Stimulated activated naive CD8-positive, alpha-beta T cell treated with anti-CD3 and anti-CD28 coated beads, Interleukin-15, Interleukin-2, amounts not matched to agents 100 U/mL and 50 U/mL, for 24 hours (primary cell): ENCODE data around the gene ARFGEF2.

Experiments used
- ATAC-seq: fragments of 150-1000 bp; cut with Tn5 transposase; one replicate; pipeline ENCODE4 v1.10.0; 2021
- DNase-seq: peaks from one replicate; pipeline ENCODE4 v3.0.0; 2021

ARFGEF2 gene

GRCh38 chr20:48899881-48900280 is 21.6 kb upstream of the ARFGEF2 start:
- ATAC-seq = no peak

GRCh38 chr20:48901326-48901725 is 20.2 kb upstream of the ARFGEF2 start:
- DNase-seq (no peak), ATAC-seq (no peak)

More at GRCh38 chr20:48899881-48900280, 21.6 kb upstream of the ARFGEF2 start:
- no peak for DNase-seq

- no peak for ATAC-seq
- no peak for DNase-seq
Observed at GRCh38 chr20:48903705-48904104, 17.8 kb upstream of the ARFGEF2 start.

DNA sequence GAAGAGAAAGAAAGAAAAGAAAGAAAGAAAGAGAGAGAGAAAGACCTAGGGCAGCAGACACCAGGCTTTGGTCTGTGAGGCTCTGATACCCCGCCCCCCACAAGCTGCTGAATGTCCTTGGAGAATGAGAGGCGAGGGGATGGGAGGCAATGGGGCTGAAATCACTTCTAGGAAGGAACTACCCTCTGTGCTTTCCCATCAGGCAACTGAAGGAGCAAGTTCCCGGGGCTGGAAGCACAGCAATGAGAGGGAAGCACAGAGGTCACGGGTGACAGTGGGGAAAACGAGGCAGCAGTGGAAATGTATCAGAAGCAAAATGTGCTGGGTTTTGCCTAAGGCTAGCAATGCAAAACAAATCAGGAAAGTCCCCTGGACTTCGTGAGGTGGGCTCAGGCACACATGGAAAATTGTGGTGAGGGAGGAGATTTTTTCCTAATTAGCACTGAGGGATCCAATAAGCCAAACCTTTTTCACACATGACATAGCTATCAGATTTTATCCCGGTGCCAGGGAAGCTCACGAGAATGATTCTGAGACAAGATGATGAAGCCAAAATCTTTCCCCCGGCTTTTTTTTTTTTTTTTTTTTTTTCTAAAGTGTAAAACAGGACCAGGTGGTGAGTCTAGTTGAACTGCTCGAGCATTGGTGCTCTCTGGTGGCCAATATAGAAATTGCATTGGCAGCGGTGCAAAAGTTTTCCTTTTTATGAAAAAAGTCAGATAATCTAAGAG is 16.8 kb upstream of the ARFGEF2 start:
- DNase-seq (peak; percentile 74), ATAC-seq (peak; percentile 57)

DNA sequence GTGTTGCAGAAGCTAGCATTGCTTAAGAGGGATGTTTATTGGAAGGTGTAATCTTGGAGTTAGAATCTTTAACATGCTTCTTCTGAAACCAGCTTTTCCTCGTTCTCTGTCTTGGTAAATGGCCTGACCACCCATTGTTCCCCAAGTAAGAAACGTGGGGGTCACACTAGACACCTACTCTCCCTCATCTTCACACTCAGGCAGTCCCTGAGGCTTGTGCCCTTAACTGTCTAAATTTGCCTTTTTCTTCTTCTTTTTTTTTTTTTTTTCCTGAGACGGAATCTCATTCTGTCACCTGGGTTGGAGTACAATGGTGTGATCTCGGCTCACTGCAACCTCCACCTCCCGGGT is 16.2 kb upstream of the ARFGEF2 start:
- no peak for DNase-seq
- no peak for ATAC-seq

DNA sequence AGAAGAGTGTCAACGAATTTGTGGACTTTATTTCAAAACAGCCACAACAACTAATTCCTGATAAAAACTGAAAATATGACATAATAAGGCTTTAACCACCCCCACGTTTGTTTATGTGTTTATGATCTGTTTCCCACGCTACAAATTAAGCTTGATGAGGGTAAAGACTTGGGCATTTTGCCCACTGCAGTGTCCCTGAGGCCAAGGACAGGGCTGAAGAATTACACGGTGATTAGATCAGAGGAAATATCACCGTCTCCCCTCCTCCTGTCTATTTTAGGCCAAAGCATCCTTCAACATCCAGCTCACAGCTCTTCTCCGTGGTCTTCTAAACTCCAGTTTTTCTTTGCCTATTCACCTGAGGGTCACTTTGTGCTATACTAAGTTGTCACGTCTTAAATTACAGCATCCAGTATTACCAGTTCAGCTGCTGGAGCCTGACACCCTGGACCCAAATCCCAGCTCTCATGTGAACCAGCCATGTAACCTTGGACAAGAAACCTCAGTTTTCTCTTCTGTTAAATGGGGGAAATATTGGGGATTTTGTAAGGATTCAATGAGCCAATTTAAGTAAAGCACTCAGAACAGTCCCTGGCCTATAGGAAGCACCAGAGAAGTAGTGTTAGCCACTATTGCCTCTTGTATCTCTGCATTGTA is 15.2 kb upstream of the ARFGEF2 start:
- DNase-seq (no peak), ATAC-seq (no peak)

DNA sequence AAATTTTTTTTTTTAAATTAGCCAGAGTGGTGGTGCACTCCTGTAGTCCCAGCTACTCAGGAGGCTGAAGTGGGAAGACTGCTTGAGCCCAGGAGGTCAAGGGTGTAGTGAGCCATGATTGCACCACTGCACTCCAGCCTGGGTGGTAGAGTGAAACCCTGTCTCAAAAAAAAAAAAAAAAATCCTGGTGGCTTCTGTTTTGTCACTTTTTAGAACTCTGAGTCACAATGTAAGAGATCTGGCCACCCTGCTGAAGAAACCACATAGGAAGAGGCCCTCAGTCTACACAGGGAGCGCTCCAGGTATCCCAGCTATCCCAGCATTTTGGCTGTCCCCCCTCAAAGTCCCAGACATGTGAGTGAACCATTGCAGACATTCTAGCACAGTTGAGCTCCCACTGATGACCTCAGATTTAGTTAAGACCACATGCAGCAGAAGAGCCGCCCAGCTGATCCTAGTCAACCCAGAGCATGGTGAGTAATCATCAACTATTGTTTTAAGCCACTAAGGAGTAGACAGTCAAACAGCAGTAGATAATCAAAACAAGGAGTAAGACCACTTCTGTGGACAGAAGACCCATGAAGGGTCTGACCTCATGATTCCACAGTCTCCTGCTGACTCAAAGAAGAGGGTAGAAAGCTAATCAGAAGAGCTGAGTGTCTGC is 12.7 kb upstream of the ARFGEF2 start:
- ATAC-seq = peak; percentile 13
- no peak for DNase-seq

DNA sequence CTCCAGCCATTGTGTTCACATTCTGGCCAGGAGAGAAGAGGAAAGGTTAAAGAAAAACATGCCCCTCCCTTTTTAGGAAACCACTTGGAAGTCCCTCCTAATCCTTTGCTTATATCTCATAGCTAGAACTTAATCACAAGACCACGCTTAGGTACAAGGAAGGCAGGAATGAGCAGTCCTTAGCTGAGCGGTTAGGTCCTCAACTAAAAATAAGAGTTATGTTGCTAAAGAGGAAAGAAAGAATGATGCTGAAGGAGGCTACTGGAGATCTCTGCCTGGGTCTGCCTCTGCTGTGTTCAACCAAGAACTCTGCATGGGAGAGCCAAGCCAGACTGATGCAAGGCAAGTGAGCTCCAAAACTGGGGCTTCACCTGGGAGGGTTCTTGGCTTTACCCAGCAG is 11.6 kb upstream of the ARFGEF2 start:
- ATAC-seq (no peak), DNase-seq (no peak)

- no peak for ATAC-seq
- no peak for DNase-seq
Observed at GRCh38 chr20:48910347-48910781, 11.1 kb upstream of the ARFGEF2 start.

GRCh38 chr20:48912065-48912464 is 9.4 kb upstream of the ARFGEF2 start:
- ATAC-seq (peak; percentile 25), DNase-seq (peak; percentile 12)

GRCh38 chr20:48916699-48917098 is 4.8 kb upstream of the ARFGEF2 start:
- no peak for ATAC-seq
- DNase-seq = no peak

GRCh38 chr20:48919336-48919881 is 2.1 kb upstream of the ARFGEF2 start:
- DNase-seq = no peak
- no peak for ATAC-seq

DNA sequence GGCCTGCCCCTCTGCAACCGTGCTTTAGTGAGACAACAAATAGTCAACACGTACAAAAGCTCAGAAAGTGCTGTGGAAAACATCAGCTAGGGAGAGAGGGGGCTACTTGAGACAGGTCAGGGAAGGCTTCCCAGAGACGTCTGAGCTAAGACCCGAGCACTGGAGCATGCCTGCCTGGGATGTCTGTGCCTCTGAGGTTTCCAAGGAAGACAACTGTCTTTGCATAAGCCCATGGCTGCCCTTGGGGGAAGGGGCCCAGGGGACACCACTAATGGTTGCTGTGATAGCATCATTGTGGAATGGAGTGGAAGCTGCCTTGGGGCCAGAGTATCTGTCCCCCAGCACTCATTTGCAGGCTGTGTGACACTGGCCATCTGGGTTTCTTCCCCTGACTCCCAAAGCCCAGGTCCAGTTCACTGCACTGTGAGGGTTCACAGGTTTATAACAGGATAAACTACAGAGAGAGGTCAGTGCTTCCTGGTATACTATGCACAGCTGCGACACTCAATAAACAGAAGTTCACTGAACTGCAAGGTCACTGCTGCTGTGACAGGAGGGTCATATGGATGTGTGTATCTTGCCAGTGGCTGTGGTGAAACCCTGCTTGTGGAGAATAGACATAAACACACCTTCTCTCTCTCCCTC is 1.5 kb upstream of the ARFGEF2 start:
- DNase-seq (no peak), ATAC-seq (no peak)

DNA sequence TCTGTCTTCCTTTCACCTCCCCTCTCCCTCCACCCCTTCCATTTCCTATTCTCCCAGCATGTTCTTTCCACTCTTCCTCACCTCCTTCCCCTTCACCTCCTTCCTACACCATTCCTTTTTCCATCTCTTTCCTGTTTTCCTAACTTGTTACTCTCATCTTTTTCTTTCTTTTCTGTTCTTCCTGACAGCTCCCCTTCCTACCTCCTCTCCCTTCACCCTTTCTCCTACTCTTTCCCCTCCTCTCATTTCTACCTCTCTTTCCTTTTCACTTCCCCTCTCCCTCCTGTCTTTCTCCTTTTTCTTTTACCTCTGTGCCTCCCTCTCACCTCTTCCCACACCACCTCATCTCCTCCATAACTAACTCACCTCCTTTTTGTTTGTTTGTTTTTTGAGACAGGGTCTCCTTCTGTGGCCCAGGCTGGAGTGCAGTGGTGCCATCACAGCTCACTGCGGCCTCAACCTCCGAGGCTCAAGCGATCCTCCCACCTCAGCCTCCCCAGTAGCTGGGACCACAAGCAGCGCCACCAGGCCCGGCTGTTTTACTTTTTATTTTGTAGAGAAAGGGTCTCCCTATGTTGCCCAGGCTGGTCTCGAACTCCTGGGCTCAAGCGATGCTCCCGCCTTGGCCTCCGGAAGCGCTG is 864 bp upstream of the ARFGEF2 start:
- no peak for ATAC-seq

DNA sequence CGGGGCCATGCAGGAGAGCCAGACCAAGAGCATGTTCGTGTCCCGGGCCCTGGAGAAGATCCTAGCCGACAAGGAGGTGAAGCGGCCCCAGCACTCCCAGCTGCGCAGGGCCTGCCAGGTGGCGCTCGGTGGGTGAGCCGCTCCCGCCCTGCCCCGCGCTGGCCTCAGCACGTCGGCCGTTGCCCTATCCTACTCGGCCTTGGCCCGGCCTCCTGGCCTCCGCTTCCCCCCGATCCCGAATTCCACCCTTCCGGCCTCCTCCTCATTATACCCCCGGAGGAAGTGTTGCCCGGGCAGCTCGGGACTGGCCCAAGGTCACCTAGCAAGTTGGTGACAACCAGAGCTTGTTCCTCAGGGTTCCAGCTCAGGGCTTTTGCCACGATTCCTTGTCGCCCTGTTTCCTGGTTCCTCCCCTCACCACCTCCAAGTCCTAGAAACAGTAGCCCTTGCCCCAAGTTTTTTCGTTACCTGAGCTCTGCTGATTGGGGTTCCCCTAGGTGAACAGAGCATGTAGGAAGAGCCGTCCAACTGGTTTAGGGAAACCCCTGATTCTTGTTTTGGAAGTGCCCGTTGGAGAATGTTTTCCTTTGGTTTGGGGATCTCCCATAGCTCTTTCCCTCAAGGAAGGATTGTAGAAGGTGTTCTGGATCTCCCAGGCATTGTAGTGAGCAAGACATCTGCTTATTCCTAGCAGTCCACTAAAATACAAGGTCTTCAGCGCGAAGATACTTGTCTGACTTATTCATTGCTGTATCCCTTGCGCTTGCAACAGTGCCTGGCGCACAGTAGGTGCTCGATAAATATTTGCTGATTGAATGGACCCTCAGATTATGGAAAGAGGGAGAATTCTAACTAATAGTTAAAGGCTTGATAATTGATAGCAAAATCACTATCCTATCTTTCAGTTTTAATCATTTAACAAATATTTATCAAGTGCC is 641 bp downstream of the ARFGEF2 start:
- DNase-seq (no peak), ATAC-seq (peak; percentile 58)

More for the DNA sequence above, 864 bp upstream of the ARFGEF2 start:
- DNase-seq = no peak

DNA sequence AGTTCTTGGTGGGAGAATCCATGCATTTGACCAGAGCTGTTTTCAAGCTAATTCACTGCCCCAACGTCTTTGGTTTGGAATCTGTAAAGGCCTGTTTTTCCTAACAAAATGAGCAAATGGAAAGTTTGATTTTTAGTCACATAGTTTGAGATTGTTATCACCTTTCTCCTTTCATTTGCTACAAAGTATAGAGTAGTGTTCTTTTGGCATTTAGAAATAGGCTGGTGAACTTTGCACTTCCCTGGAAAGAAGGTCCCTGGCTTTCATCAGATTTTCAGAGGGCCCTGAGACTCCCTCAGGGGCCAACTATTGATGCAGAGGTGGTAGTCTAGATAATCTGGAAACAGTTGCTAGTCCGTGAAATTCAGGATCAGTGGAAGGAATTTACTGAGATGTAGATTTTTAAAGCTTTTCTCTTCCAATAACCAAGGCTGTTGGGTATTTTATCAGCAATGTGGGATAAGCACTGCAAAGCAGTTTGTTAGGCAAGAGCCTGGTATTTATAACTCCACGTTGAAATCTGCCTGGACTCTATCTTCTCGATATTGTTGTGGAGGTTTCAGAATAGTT is 1.7 kb downstream of the ARFGEF2 start:
- ATAC-seq (no peak), DNase-seq (no peak)

DNA sequence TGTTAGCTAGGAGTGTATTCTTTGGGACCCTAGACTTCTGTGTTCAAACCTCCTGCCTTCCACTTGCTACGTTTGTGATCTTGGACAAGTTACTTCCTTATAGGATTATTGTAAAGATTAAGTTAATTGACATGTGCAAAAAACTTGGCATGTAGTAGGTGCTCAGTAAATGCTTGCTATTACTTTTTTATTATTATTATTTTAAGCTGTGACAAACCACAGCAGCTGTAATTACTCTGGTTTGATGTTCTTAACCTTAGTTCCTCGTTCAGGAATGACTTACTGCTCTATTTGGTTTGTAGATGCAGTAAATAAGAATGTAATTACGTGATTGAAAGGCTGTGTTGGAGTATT is 3.2 kb downstream of the ARFGEF2 start:
- ATAC-seq (no peak), DNase-seq (no peak)

DNA sequence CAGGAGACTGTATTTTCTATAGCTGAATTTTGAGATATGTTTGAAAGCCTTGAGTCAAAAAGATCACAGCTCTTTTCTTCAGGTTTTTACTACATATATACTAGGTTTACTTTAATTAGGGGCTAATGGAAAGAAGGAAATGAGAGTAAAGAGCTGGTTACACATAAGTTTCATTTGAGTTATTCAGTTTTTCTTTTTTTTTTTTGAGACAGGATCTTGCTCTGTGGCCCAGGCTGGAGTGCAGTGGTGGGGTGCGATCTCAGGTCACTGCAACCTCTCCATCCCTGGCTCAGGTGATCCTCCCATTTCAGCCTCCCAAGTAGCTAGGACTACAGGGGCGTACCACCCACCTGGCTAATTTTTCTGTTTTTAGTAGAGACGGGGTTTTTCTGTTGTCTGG is 4.8 kb downstream of the ARFGEF2 start:
- no peak for DNase-seq

GRCh38 chr20:48926821-48927220 is 5.3 kb downstream of the ARFGEF2 start:
- no peak for ATAC-seq
- no peak for DNase-seq

More for the DNA sequence above, 4.8 kb downstream of the ARFGEF2 start:
- no peak for ATAC-seq

GRCh38 chr20:48928832-48929725 is 7.6 kb downstream of the ARFGEF2 start:
- ATAC-seq = no peak
- no peak for DNase-seq
